ENCODE measurements around the gene RABGEF1. TPM values are rescaled to one million over a fixed set of nuclear protein-coding genes. Genes with fewer than 3 reads are reported as not detected.

The RABGEF1 gene
- total RNA-seq, 3 donors from 2014 or later (not counting 1 experiment from before 2014, with no cell fraction given) = 26.1 to 38.1 (median 31.7) TPM

GRCh38 chr7:66860767-66861166 is 120.2 kb downstream of the RABGEF1 start:
- ATAC-seq (no peak), DNase-seq (no peak)
- no peak overlapping the region for H3K27ac ChIP-seq (ENCODE audit: low read length)
- Mint-ChIP-seq H3K27ac (no peak overlapping the region), H3K4me1 (no peaks in the 10 kb centered on the region), H3K9me3 (no peaks in the 10 kb centered on the region), H3K27me3 (ENCODE audit: low read depth in 2 of 2) (no peaks in the 10 kb centered on the region), H3K36me3 (no peaks in the 10 kb centered on the region), H3K4me3 (no peak overlapping the region)
- intact Hi-C loops (cut with micrococcal nuclease) = no loop called here
- H3K27me3 ChIP-seq (ENCODE audit: control insufficient read depth, insufficient read depth, low read length) = no peaks in the 10 kb centered on the region
- H3K9me3 ChIP-seq (ENCODE audit: control insufficient read depth, insufficient read depth, low read length) = no peaks in the 10 kb centered on the region
- H3K36me3 ChIP-seq (ENCODE audit: control insufficient read depth, insufficient read depth, low read length) = no peaks in the 10 kb centered on the region
- H3K4me1 ChIP-seq (ENCODE audit: control insufficient read depth, insufficient read depth, low read length) = no peaks in the 10 kb centered on the region
- 93% methylated on average over 2 of the region's 3 CpGs for WGBS (ENCODE audit: insufficient coverage)
- TF ChIP-seq CTCF (IDR thresholded peaks at IDR 0.05) = no peak
- no peak overlapping the region for H3K4me3 ChIP-seq (ENCODE audit: low read length)

Other genes starting within 250 kb of the RABGEF1 start
- 10 to 100 TPM; 29.3 to 33.0 (median 31.7) TPM for gene KCTD7, start 111.9 kb upstream of the RABGEF1 start, total RNA-seq
- 100 to 1,000 TPM in 2 of 3 donors, 10 to 100 TPM in 1; 97.3 to 105 (median 103) TPM for gene TMEM248, start 180.5 kb downstream of the RABGEF1 start, total RNA-seq

All from natural killer cell (primary cell).